C4-2B (cell line): ENCODE results near the gene ZBTB43.
"Not testable (repeated sequence)": the region's sequence is repeated elsewhere in the genome, so short reads cannot be mapped to it uniquely, and the experiment has no call there.

Experiments
- H3K27ac ChIP-seq: fragments of 450-650 bp; 2 replicates; pipeline ENCODE4 v1.5.1; 2017
- CTCF ChIP-seq: fragments of 450-650 bp; conservative IDR thresholded peaks from 2 replicates; pipeline ENCODE4 v1.5.1; 2017; ENCODE audit warnings: mild to moderate bottlenecking
- ZFX ChIP-seq: fragments of 450-650 bp; IDR thresholded peaks from 2 replicates; pipeline ENCODE4 v1.6.1; 2017

ZBTB43 gene

GRCh38 chr9:126782053-126782388 lies 22.8 kb upstream of the ZBTB43 start:
- no peak overlapping the region for H3K27ac ChIP-seq
- TF ChIP-seq ZFX, result no peak
- peak; percentile 61 for TF ChIP-seq CTCF

GRCh38 chr9:126783949-126784348 lies 20.9 kb upstream of the ZBTB43 start:
- no peak overlapping the region for H3K27ac ChIP-seq
- TF ChIP-seq ZFX (no peak), CTCF (no peak)

GRCh38 chr9:126784401-126784800 lies 20.4 kb upstream of the ZBTB43 start:
- TF ChIP-seq ZFX, result no peak
- TF ChIP-seq CTCF, result no peak

GRCh38 chr9:126784841-126785240 lies 20.0 kb upstream of the ZBTB43 start:
- TF ChIP-seq ZFX, result 0 out of 2 replicates have a peak, but pooled peaks have one; percentile 6
- not testable (repeated sequence) for H3K27ac ChIP-seq

More at GRCh38 chr9:126784401-126784800, 20.4 kb upstream of the ZBTB43 start:
- H3K27ac ChIP-seq, result no peak overlapping the region

GRCh38 chr9:126788046-126788445 lies 16.8 kb upstream of the ZBTB43 start:
- H3K27ac ChIP-seq, result no peak overlapping the region
- no peak for TF ChIP-seq CTCF
- TF ChIP-seq ZFX, result no peak

GRCh38 chr9:126788634-126789349 lies 16.0 kb upstream of the ZBTB43 start:
- TF ChIP-seq ZFX (no peak), CTCF (no peak)
- H3K27ac ChIP-seq, result no peak overlapping the region

GRCh38 chr9:126790561-126790960 lies 14.3 kb upstream of the ZBTB43 start:
- no peak for TF ChIP-seq ZFX
- TF ChIP-seq CTCF, result no peak
- H3K27ac ChIP-seq, result no peak overlapping the region
